MM.1S (cell line): ENCODE results near the gene PCDHA8.
"Not testable (repeated sequence)": the region's sequence is repeated elsewhere in the genome, so short reads cannot be mapped to it uniquely, and the experiment has no call there.

ENCODE experiments used
- CTCF ChIP-seq: fragments of 300-600 bp; sonication (generic); IDR thresholded peaks from 2 replicates; pipeline ENCODE4 v1.5.1; 2016; ENCODE audit warnings: antibody characterized with exemption, low read length, mixed read lengths
- EZH2phosphoT487 ChIP-seq: fragments of 300-600 bp; sonication (generic); IDR thresholded peaks from 2 replicates; pipeline ENCODE4 v1.6.1; 2018; ENCODE audit warnings: antibody characterized with exemption, low read length

GRCh38 chr5:140829511-140830501, 11.2 kb upstream of the PCDHA8 start:
- not testable (repeated sequence) for TF ChIP-seq CTCF, EZH2phosphoT487
